Hematopoietic multipotent progenitor cell treated with erythropoietin and hydrocortisone succinate and interleukin-3 and kit ligand, for 15 days (in vitro differentiated cells): ENCODE results near the gene GPC6.

Source experiments
- DNase-seq: peaks from one replicate; pipeline ENCODE4 v3.0.0-alpha.2; 2015; ENCODE audit warnings: low spot score

The GPC6 gene

GRCh38 chr13:93975242-93975641, 748.6 kb downstream of the GPC6 start:
- DNase-seq: no peak

- no peak for DNase-seq
Measured at GRCh38 chr13:93976528-93976927, 749.9 kb downstream of the GPC6 start.

DNA sequence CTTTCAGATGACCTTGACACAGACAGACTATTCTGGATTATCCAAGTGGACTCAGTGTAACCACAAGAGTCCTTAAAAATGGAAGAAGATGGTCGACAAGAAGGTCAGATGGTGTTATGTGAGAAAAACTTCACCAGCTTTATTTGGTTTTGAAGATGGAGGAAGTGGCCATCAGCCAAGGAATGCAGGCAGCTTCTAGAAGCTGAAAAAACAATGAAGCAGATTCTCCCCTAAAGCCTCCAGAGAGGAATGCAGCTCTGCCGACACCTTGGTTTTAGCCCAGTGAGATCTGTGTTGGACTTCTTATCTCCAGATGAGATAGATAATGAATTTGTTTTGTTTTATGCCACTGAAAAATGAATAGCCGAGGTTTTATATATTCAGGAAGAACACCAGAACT, 751.4 kb downstream of the GPC6 start:
- no peak for DNase-seq

DNA sequence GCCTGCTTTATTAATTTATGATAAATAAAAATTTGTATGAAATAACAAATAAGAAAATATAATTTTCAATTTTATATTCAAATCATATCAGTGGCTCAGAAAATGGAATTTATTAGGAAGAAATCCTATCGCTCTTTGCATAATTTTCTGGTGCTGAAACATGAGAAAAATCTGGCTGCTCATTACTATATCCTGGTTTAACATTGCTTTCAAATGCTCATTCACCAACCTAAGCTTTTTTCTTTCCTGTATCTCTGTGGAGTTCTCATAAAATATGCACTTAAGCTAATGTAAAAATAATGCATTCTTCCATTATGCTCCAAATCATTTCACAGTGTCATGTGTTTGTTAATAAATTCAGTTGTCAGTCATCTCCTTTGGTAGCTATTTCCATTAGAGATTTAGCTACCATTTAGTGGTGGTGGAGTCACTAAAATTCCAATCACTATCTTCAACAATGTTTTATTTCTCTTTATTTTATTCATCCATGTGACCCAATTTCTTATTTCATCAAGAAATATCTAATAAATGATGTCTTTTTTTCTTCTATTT, 754.9 kb downstream of the GPC6 start:
- DNase-seq: no peak

GRCh38 chr13:93982179-93982918, 755.7 kb downstream of the GPC6 start:
- DNase-seq: no peak

- DNase-seq: no peak
Measured at GRCh38 chr13:93984052-93984451, 757.4 kb downstream of the GPC6 start.

GRCh38 chr13:93984876-93985275, 758.3 kb downstream of the GPC6 start:
- DNase-seq: no peak

GRCh38 chr13:93987458-93987857, 760.9 kb downstream of the GPC6 start:
- no peak for DNase-seq

GRCh38 chr13:93991569-93991968, 765.0 kb downstream of the GPC6 start:
- DNase-seq: no peak

GRCh38 chr13:93996481-93996880, 769.9 kb downstream of the GPC6 start:
- no peak for DNase-seq

- DNase-seq: no peak
Measured at GRCh38 chr13:94006296-94006695, 779.7 kb downstream of the GPC6 start.

DNA sequence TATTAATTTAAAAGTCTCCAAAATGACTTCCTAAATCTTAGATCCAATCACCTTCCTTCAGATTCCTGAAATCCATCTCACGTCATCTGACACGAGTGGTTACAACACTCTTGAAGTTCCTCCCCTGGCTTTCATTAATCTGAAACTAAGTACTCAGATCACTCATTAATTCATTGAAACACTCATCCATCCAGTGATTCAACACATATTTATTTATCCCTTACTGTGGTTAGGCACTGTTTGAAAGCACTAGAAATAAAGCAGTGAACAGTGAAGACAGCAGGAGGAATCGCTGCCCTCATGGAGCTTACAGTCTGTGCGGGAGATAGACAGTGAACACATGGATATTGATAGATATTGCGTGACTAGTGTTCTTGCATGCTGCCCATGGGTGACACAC, 780.5 kb downstream of the GPC6 start:
- no peak for DNase-seq

DNA sequence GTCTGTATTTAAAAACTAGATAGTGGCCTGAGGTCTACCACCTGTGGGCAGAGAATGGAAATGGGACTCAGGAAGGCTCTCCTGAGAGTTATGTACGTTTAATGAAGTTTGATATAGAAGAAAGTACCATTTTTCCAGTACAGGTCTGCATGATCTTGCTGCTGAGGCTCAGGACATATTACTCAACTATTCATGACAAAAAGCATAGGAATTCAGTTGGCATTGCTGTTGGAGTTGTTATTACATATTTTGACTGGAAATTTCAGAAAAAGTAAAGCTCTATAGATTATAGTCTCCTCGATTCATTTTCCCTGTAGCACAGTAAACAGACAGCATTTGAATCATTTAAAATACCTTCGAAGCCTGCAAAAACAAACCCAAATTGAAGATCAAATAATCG, 783.1 kb downstream of the GPC6 start:
- no peak for DNase-seq

DNA sequence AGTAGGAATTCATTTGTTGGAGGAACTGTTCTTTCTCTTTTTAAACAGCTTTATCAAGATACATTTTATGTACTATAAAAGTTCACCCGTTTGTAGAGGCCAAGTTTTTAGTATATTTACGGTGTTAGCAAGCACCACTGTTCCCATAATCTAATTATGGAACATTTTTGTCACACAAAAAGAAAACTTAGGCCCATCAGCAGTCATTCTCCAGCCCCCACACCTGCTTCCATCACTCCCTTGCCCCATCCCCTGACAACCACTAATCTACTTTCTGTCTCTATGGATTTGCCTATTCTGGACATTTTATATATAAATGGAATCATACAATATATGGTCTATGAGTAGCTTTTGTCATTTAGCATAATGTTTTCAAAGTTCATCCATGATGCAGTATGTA, 787.9 kb downstream of the GPC6 start:
- DNase-seq: no peak

DNA sequence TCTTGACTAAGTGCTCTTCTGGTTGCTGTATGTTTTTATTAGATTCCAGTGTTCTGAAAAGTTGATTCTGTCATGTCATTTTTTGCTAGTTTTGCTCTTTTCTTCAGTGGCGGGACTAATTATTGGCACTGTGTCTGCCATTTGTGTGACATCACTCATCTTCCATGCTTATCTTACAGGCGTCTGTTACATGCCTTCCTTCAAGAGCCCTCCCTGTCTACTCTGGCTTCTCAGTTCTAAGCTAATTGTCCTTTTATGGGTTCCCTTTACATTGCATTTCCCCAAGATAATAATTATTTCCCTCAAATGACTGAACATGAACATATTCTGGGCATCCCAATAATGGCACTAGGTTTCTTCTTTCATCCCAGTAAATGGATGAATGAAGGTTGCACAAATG, 793.8 kb downstream of the GPC6 start:
- no peak for DNase-seq

DNA sequence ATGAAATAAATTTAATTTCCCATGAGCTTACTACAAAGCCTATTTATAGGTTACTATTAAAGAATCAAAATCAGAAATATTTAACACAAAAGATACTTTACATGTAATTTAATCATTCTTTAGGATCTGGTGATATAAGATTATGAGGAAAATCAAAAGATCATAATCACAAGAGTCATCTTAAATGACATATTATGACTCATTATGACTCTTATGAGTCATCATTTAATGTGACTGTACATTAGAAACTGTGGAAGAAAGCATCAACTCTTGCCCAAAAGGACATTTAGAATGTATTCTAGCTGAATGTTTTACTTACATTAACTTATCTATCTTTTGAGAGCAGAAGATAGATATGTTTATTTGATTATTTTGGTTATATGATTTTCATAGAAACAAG, 794.2 kb downstream of the GPC6 start:
- DNase-seq: no peak

GRCh38 chr13:94028234-94028633, 801.6 kb downstream of the GPC6 start:
- DNase-seq: no peak

DNA sequence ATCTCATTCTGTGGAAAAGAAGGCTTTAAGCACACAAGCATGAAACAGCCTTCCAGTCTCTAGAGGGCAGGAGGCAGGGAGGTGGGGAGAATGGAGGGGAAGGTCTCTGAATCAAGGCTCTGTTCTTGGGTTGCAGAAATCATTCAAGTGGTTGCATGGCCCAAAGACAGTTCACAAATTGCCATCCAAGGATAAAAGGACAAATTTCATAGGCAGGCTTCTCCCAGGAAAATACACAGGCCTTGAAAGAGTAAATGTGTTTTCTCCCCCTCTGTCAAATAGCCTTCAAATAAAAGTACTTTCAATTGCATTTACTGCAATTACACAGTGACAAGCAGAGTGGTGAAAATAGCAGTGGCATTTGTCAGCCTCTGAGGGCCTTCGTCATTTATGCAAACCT, 802.0 kb downstream of the GPC6 start:
- no peak for DNase-seq

DNA sequence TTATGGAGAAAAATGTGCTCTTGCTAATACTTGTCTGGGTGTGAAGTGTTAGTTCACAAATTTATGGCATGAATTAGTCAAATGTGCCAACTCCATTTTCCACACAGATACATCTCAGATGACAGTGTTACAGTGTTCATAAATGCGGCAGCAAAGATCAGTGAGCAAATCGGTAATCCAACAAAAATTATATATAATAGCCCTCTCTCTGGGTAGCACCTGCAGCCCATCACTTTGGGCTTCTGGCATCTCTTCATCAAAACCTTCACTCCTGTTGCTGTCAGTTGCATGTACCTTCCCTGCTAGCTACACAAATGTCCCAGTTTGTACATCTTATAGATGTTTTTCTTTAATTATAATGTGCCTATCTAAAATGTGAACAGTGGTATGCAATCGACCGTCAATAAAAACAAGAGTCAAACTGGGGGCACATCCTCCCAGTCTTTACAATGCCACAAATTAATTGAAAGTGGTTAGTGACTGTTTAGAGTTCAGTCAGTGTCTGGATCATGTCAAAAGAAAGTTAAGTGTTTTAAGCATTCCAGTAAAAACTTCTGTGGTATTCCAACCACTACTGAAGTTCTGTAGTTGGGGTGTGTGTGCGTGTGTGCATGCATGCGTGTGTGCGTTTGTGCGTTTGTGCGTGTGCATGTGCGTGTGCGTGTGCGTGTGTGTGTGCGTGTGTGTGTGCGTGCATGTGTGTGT, 804.0 kb downstream of the GPC6 start:
- no peak for DNase-seq

DNA sequence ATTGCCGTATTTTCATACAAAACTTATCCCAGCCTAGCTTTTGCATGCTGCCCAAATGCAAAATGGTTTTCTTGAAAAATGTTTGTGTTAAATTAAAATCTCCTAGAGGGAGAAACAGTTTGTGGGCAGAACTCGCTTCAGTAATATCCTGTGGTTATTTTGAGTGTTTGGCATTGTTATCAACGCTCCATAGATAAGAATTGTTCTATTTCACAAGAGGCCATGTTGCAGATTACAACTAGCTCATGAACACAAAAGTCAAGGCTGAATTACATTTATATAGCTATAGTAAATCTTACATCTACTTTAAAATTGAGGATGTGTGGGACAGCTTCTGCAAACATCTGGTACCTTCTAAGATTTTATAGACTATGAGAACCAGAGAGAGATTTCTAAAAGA, 805.0 kb downstream of the GPC6 start:
- DNase-seq: no peak

GRCh38 chr13:94033098-94033497, 806.5 kb downstream of the GPC6 start:
- DNase-seq: no peak

- no peak for DNase-seq
Measured at GRCh38 chr13:94033830-94034642, 807.4 kb downstream of the GPC6 start.

DNA sequence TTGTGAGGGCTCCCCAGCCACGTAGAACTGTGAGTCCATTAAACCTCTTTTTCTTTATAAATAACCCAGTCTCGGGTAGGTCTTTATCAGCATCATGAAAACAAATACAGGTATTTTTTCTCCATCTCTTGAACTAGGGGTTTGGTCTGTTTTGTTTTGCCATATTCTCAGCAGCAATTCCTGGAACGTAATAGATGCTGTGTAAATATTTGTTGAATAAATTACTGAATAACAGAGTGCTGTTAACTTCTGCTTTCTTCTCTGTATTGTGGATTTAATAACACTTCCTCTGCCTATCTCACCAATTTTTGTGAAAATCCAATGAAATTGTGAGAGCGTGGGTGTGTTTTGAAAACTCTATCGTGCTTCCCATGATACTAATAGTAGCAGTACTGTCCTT, 823.4 kb downstream of the GPC6 start:
- no peak for DNase-seq
